GM12878 (cell line): ENCODE measurements around the gene CTNNA3. TPM values are rescaled to one million over a fixed set of nuclear protein-coding genes. Genes with fewer than 3 reads are reported as not detected.

ENCODE experiments used
- ATAC-seq: fragments of 200-7000 bp; cut with Tn5 transposase; 3 replicates; pipeline ENCODE4 v1.9.1; 2020; ENCODE audit warnings: mild to moderate bottlenecking, moderate library complexity
- BruUV-seq: library from RNA; stranded (reverse); fragments of 400-500 nt; replicated peaks from 2 replicates; lab custom pipeline; 2021; lab: Mats Ljungman, UMichigan
- CTCF ChIA-PET: fragments of 300-600 bp; sonication (Branson Sonifier 250); formaldehyde crosslinking; extraction: SDS; loops from one replicate; lab custom pipeline; 2021; ENCODE audit warnings: inconsistent platforms; lab: Yijun Ruan, JAX
- POLR2A ChIA-PET: fragments of 350-600 bp; formaldehyde crosslinking; extraction: SDS; loops from one replicate; lab custom pipeline; 2021; ENCODE audit warnings: inconsistent platforms; lab: Charles Lee
- RAD21 ChIA-PET: fragments of 300-600 bp; sonication (Branson Sonifier 250); formaldehyde crosslinking; loops from one replicate; lab custom pipeline; 2023; ENCODE audit warnings: antibody characterized with exemption; ENCODE audit not compliant: unreplicated experiment; lab: Charles Lee
- SMC1A ChIA-PET: fragments of 300-600 bp; sonication (Branson Sonifier 250); formaldehyde crosslinking; loops from one replicate; lab custom pipeline; 2023; ENCODE audit not compliant: unreplicated experiment, uncharacterized antibody; lab: Charles Lee
- DNase-seq: peaks from one replicate; pipeline ENCODE4 v3.0.0-alpha.2; 2011; ENCODE audit warnings: low read depth, low spot score
- FAIRE-seq: peaks from 3 replicates; lab custom pipeline; 2011; peaks lifted over from hg19 to GRCh38; lab: Jason Lieb, UNC
- H2AFZ ChIP-seq: 2 replicates; pipeline ENCODE4 v1.6.0; 2011; ENCODE audit warnings: low read depth, low read length, control low read depth; ENCODE audit not compliant: control insufficient read depth
- H3K27ac ChIP-seq: 2 replicates; pipeline ENCODE4 v1.5.1; 2011; ENCODE audit warnings: control low read depth; ENCODE audit not compliant: control insufficient read depth, insufficient read depth
- H3K27me3 ChIP-seq, 2 experiments: replicated peaks in 1 of 2; 2 replicates each; pipeline versions ENCODE4 v1.6.0 to v1.6.1; 2011; ENCODE audit warnings: low read length in 1 of 2; ENCODE audit not compliant: control insufficient read depth in 2 of 2, insufficient read depth in 2 of 2
- H3K36me3 ChIP-seq, 2 experiments: 2 replicates each; pipeline ENCODE4 v1.5.1; 2011; ENCODE audit warnings: low read length in 1 of 2; ENCODE audit not compliant: control insufficient read depth in 2 of 2, insufficient read depth in 2 of 2
- H3K4me1 ChIP-seq: 2 replicates; pipeline ENCODE4 v1.6.1; 2011; ENCODE audit warnings: mild to moderate bottlenecking, low read length, moderate library complexity, mixed read lengths; ENCODE audit not compliant: control insufficient read depth, insufficient read depth
- H3K4me2 ChIP-seq: 2 replicates; pipeline ENCODE4 v1.6.0; 2011; ENCODE audit warnings: control low read depth; ENCODE audit not compliant: control insufficient read depth, insufficient read depth
- H3K4me3 ChIP-seq: fragments of 200-600 bp; sonication (generic); 2 replicates; pipeline ENCODE4 v1.5.1; 2016
- H3K79me2 ChIP-seq: 2 replicates; pipeline ENCODE4 v1.6.0; 2011; ENCODE audit warnings: low read length; ENCODE audit not compliant: control insufficient read depth, insufficient read depth
- H3K9ac ChIP-seq: 2 replicates; pipeline ENCODE4 v1.8.0; 2011; ENCODE audit warnings: low read length, control low read depth, mixed read lengths; ENCODE audit not compliant: control insufficient read depth, insufficient read depth
- H3K9me3 ChIP-seq: replicated peaks from 3 replicates; pipeline ENCODE4 v1.5.1; 2011; ENCODE audit warnings: mild to moderate bottlenecking, low read length; ENCODE audit not compliant: control insufficient read depth, insufficient read depth
- H4K20me1 ChIP-seq: 2 replicates; pipeline ENCODE4 v1.6.0; 2011; ENCODE audit not compliant: control insufficient read depth, insufficient read depth
- ATF7 ChIP-seq: fragments of 450-650 bp; IDR thresholded peaks from 2 replicates; pipeline ENCODE4 v1.6.1; 2016; ENCODE audit warnings: low read depth, mild to moderate bottlenecking
- BMI1 ChIP-seq: fragments of 450-650 bp; IDR thresholded peaks from 2 replicates; pipeline ENCODE4 v1.6.1; 2016; ENCODE audit warnings: mild to moderate bottlenecking, moderate library complexity, borderline replicate concordance
- E4F1 ChIP-seq: fragments of 450-650 bp; IDR thresholded peaks from 2 replicates; pipeline ENCODE4 v1.6.1; 2018; ENCODE audit warnings: borderline replicate concordance, mild to moderate bottlenecking; ENCODE audit not compliant: partially characterized antibody
- GABPA ChIP-seq: IDR thresholded peaks from 2 replicates; pipeline ENCODE4 v1.6.1; 2014; ENCODE audit warnings: antibody characterized with exemption, low read depth, mild to moderate bottlenecking, inconsistent platforms
- IKZF2 ChIP-seq, 2 experiments: fragments of 450-650 bp; IDR thresholded peaks; 2 replicates each; pipeline ENCODE4 v1.6.1; 2017; ENCODE audit warnings: mild to moderate bottlenecking in 2 of 2, moderate library complexity in 2 of 2
- MTA2 ChIP-seq: fragments of 450-650 bp; IDR thresholded peaks from 2 replicates; pipeline ENCODE4 v1.6.1; 2016; ENCODE audit warnings: low read depth, mild to moderate bottlenecking, moderate library complexity
- NR2F1 ChIP-seq: fragments of 450-650 bp; conservative IDR thresholded peaks from 2 replicates; pipeline ENCODE4 v1.6.1; 2017; ENCODE audit warnings: mild to moderate bottlenecking
- RAD21 ChIP-seq: IDR thresholded peaks from 2 replicates; pipeline ENCODE4 v1.6.1; 2011; ENCODE audit warnings: mild to moderate bottlenecking, low read depth, low read length, moderate library complexity; ENCODE audit not compliant: insufficient read depth
- REST ChIP-seq: IDR thresholded peaks from 2 replicates; pipeline ENCODE4 v1.6.1; 2012; ENCODE audit warnings: mild to moderate bottlenecking, low read depth, low read length
- SIX5 ChIP-seq: IDR thresholded peaks from 2 replicates; pipeline ENCODE4 v1.6.1; 2011; ENCODE audit warnings: mild to moderate bottlenecking, low read depth, low read length, moderate library complexity; ENCODE audit not compliant: severe bottlenecking
- SRF ChIP-seq, 2 experiments: IDR thresholded peaks; 2 replicates each; pipeline ENCODE4 v1.6.1; 2011; ENCODE audit warnings: low read depth in 2 of 2, low read length in 2 of 2, mild to moderate bottlenecking in 1 of 2, moderate library complexity in 1 of 2
- SUPT20H ChIP-seq: IDR thresholded peaks from 2 replicates; pipeline ENCODE4 v1.6.1; 2011; ENCODE audit warnings: low read depth, mild to moderate bottlenecking, low read length, moderate library complexity, borderline replicate concordance; ENCODE audit not compliant: control insufficient read depth
- TCF7 ChIP-seq: IDR thresholded peaks from 2 replicates; pipeline ENCODE4 v1.6.1; 2014; ENCODE audit warnings: antibody characterized with exemption, borderline replicate concordance
- ZNF24 ChIP-seq: fragments of 450-650 bp; IDR thresholded peaks from 2 replicates; pipeline ENCODE4 v1.6.1; 2017; ENCODE audit warnings: antibody characterized with exemption, mild to moderate bottlenecking
- ZNF622 ChIP-seq: fragments of 450-650 bp; IDR thresholded peaks from 2 replicates; pipeline ENCODE4 v1.6.1; 2017; ENCODE audit warnings: mild to moderate bottlenecking, inconsistent platforms
- ZNF687 ChIP-seq: fragments of 450-650 bp; IDR thresholded peaks from 2 replicates; pipeline ENCODE4 v1.6.1; 2017; ENCODE audit warnings: mild to moderate bottlenecking, moderate library complexity
- WGBS: methylation state at CpG from one replicate; pipeline ENCODE4 v1.1.6; 2016; ENCODE audit warnings: low lambda C conversion rate; ENCODE audit not compliant: insufficient replicate concordance, insufficient coverage; ENCODE audit errors: missing lambda C conversion rate; 5-methylcytosine and 5-hydroxymethylcytosine counted together
- in situ Hi-C: fragments of 300-500 bp; cut with MboI; formaldehyde crosslinking; loops from 9 replicates; pipeline ENCODE4 v1.14.3; 2018; ENCODE audit warnings: mixed read lengths
- intact Hi-C: fragments of 100-400 bp; cut with micrococcal nuclease; formaldehyde crosslinking; loops from one replicate; pipeline ENCODE4 v1.14.2; 2022; ENCODE audit not compliant: unreplicated experiment
- polyA plus RNA-seq, 11 experiments: library from polyadenylated mRNA; depleted of rRNA in 4 of 11; unstranded in 6 of 11; stranded (reverse) in 5 of 11; fragments of >200 nt; fragmentation: Nextera tagmentation in 4 of 11; fragmentation: Illumina TruSeq in 1 of 11; extraction: Ambion mirVana in 4 of 11; extraction: Trizol in 1 of 11; gene quantifications; 1 replicate in 1 of 11; 2 replicates in 10 of 11; pipeline versions ENCODE4 v1.2.1 to v1.2.3, GENCODE V29; 2011 to 2016; ENCODE audit warnings: inconsistent platforms in 2 of 11, missing spikeins in 2 of 11, low read depth in 1 of 11
- total RNA-seq, 4 experiments: library from RNA; depleted of rRNA in 3 of 4; stranded (reverse); fragments of >200 nt in 3 of 4; fragmentation: Illumina TruSeq in 1 of 4; extraction: Trizol in 1 of 4; gene quantifications; 2 replicates each; pipeline versions ENCODE4 v1.2.1 to v1.2.3, GENCODE V29; 2013 to 2021

CTNNA3 gene
- total and polyA plus RNA-seq, 10 of the 15 experiments (the other 5 are each of a cell fraction or from before 2014, with no cell fraction given): under 0.01 to 4.5 (median 0.22) TPM; not detected in 2

- Histone ChIP-seq H3K9ac (no peak overlapping the region), H3K4me2 (no peak overlapping the region), H3K4me1 (no peaks in the 10 kb centered on the region), H3K27ac (no peak overlapping the region), H4K20me1 (no peaks in the 10 kb centered on the region), H3K9me3 (no peaks in the 10 kb centered on the region), H3K36me3 (no peaks in the 10 kb centered on the region), H2AFZ (no peak overlapping the region), H3K79me2 (no peaks in the 10 kb centered on the region), H3K4me3 (no peak overlapping the region), H3K27me3 (no peaks in the 10 kb centered on the region; a peak in 1 of 4 replicates)
- ChIA-PET CTCF (no interaction called here), RAD21 (no interaction called here), SMC1A (no interaction called here), POLR2A (no interaction called here)
- intact Hi-C loops (no loop called here), in situ Hi-C loops (no loop called here)
- ATAC-seq (peak; percentile 78), DNase-seq (no peak), FAIRE-seq (no peak)
- WGBS: 1% methylated on average over 4 of the region's 4 CpGs
- BruUV-seq: no TSS peak
- TF ChIP-seq ZNF24 (no peak), ATF7 (peak; percentile 44; the same call in 1 of the 2 replicates), GABPA (no peak), TCF7 (no peak), NR2F1 (no peak), BMI1 (no peak), ZNF622 (no peak), MTA2 (peak; percentile 65; the same call in 1 of the 2 replicates), IKZF2 (IDR thresholded peaks at IDR 0.05) (peak in 1 of 2 experiments; percentile 19; a peak in 1 of 4 replicates), RAD21 (no peak), SIX5 (no peak), REST (no peak), SUPT20H (no peak), ZNF687 (no peak), E4F1 (no peak), SRF (IDR thresholded peaks at IDR 0.05; ENCODE audit: low read depth in 2 of 2, low read length in 2 of 2) (no peak)
Measured at GRCh38 chr10:67735430-67735829, 39.4 kb upstream of the CTNNA3 start.
